ENCODE results near the gene ZFP57. TPM values are rescaled to one million over a fixed set of nuclear protein-coding genes. Genes with fewer than 3 reads are reported as not detected.
A peak's percentile ranks its signal among the peaks of the same experiment; 100 is the strongest.

ZFP57 gene
- total RNA-seq, 2 donors from 2014 or later, result 0.30 to 12.6 TPM

GRCh38 chr6:29681811-29682210 lies 859 bp upstream of the ZFP57 start:
- no peak for TF ChIP-seq CTCF (IDR thresholded peaks at IDR 0.05)
- Histone ChIP-seq H3K4me3 (no peak overlapping the region), H3K36me3 (no peaks in the 10 kb centered on the region), H3K9me3 (no peaks in the 10 kb centered on the region), H3K27me3 (no peaks in the 10 kb centered on the region), H3K27ac (no peak overlapping the region), H3K4me1 (peaks cover 0 to 4% of the 10 kb centered on the region in 2 donors)
- DNase-seq (ENCODE audit: low spot score), result no peak

- Histone ChIP-seq H3K4me1 (peaks cover 0 to 6% of the 10 kb centered on the region in 2 donors), H3K4me3 (peak overlapping the region in 1 of 2 donors; percentile 31), H3K9me3 (no peaks in the 10 kb centered on the region), H3K27ac (peak overlapping the region in 1 of 2 donors; percentile 67), H3K36me3 (no peaks in the 10 kb centered on the region), H3K27me3 (no peaks in the 10 kb centered on the region)
- TF ChIP-seq CTCF (IDR thresholded peaks at IDR 0.05), result no peak
- DNase-seq (ENCODE audit: low spot score), result no peak
These were observed 536 bp downstream of the ZFP57 start for GRCh38 chr6:29680416-29680815.

GRCh38 chr6:29679962-29680361 lies 990 bp downstream of the ZFP57 start:
- DNase-seq (ENCODE audit: low spot score), result no peak
- H3K4me1 ChIP-seq, result peaks cover 0 to 6% of the 10 kb centered on the region in 2 donors
- H3K4me3 ChIP-seq, result no peak overlapping the region
- TF ChIP-seq CTCF (IDR thresholded peaks at IDR 0.05), result no peak
- no peaks in the 10 kb centered on the region for H3K36me3 ChIP-seq
- H3K27me3 ChIP-seq, result no peaks in the 10 kb centered on the region
- H3K9me3 ChIP-seq, result no peaks in the 10 kb centered on the region
- no peak overlapping the region for H3K27ac ChIP-seq

DNA sequence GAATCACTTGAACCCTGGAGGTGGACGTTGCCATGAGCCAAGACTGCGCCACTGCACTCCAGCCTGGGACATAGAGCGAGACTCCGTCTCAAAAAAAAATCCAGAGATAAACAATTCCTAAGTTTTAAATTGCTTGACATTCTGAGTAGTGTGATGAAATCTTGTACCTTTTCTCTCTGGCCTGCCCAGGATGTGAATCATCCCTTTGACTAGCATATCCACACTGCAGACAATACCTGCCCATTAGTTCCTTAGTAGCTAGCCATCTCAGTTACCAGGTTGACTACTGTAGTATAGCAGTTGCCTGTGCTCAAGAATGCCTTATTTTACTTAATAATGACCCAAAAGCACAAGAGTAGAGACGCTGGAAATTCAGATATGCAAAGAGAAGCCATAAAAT lies 2.8 kb downstream of the ZFP57 start:
- peaks cover 0 to 6% of the 10 kb centered on the region in 2 donors for H3K4me1 ChIP-seq
- no peak for DNase-seq (ENCODE audit: low spot score)
- no peaks in the 10 kb centered on the region for H3K36me3 ChIP-seq
- no peaks in the 10 kb centered on the region for H3K27me3 ChIP-seq
- TF ChIP-seq CTCF (IDR thresholded peaks at IDR 0.05), result no peak
- H3K4me3 ChIP-seq, result no peak overlapping the region
- no peaks in the 10 kb centered on the region for H3K9me3 ChIP-seq
- H3K27ac ChIP-seq, result peak overlapping the region in 1 of 2 donors; percentile 68

DNA sequence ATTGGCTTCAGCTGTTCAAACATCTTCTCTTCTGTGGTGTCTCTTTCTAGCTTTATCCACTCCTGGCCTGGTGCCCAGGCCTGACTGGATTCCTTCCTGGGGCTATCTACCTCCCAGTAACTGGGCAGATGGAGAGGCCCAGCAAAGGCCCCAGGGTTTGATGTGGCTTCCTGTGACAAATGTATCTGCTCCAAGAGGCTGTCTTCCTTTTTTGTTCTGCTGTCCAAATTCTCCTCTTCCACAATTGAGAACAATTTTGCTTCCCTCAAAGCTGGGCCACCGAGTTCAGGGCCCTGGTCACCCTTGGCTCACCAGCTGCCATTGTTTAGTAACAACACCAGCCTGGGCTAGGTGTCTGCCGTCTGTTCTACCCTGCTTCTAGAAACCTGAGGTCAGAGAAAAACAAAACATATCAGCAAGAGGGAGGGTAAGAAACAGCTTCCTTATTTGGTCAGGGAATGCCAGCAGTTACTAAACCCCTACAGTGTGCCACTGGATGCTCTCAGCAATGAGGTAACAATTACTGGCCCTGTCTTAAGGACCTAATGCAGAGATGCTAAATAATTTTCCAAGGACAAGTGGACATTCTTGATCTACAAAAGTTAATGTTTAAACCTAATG lies 3.9 kb downstream of the ZFP57 start:
- no peaks in the 10 kb centered on the region for H3K36me3 ChIP-seq
- no peak overlapping the region for H3K4me3 ChIP-seq
- TF ChIP-seq CTCF (IDR thresholded peaks at IDR 0.05), result no peak

DNA sequence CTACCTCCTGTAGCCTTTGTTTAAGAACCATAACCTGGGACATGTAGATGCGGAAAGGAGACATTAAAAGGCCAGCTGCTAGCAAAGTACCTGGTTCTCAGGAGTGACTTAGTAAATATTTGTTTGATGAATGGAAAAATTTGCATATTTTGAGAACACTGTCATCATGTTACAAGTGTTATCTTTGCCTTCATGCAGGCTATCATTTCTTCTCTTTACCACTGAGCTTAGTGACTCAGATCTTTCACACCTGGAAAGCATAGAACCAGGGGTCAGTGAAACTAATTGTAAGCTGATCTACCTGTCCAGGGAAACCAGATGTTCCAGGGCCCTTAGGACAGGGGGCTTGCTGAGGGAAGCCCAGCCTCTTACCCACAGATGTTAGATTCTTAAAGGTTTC lies 5.4 kb downstream of the ZFP57 start:
- no peaks in the 10 kb centered on the region for H3K36me3 ChIP-seq

More for the DNA sequence above, 3.9 kb downstream of the ZFP57 start:
- DNase-seq (ENCODE audit: low spot score), result no peak
- no peaks in the 10 kb centered on the region for H3K27me3 ChIP-seq
- peaks cover 0 to 6% of the 10 kb centered on the region in 2 donors for H3K4me1 ChIP-seq
- no peaks in the 10 kb centered on the region for H3K9me3 ChIP-seq
- peak overlapping the region in 1 of 2 donors; percentile 68 for H3K27ac ChIP-seq

More for the DNA sequence above, 5.4 kb downstream of the ZFP57 start:
- H3K4me1 ChIP-seq, result peaks cover 0 to 6% of the 10 kb centered on the region in 2 donors
- DNase-seq (ENCODE audit: low spot score), result no peak
- H3K27me3 ChIP-seq, result no peaks in the 10 kb centered on the region
- H3K9me3 ChIP-seq, result no peaks in the 10 kb centered on the region
- no peak overlapping the region for H3K27ac ChIP-seq
- H3K4me3 ChIP-seq, result no peak overlapping the region
- TF ChIP-seq CTCF (IDR thresholded peaks at IDR 0.05), result no peak
